Ovary (tissue), 3 donors: ENCODE data around the gene NUP85.

Experiments
- POLR2A ChIP-seq: fragments of 450-650 bp; IDR thresholded peaks from one replicate; pipeline ENCODE4 v1.6.1; 2017; ENCODE audit warnings: antibody characterized with exemption, mild to moderate bottlenecking, moderate library complexity
- TF ChIP-seq, protein P1 (sequence below), 3 donors: fragments of 450-650 bp in 2 of 3; fragments of 200-600 bp in 1 of 3; IDR thresholded peaks; one replicate each; pipeline versions ENCODE4 v1.5.1 to v1.8.0; 2016 to 2022; ENCODE audit warnings: antibody characterized with exemption in 3 of 3, mild to moderate bottlenecking in 1 of 3
- donor health status: DM: no; HTN: no; CAD: no.

DNA sequence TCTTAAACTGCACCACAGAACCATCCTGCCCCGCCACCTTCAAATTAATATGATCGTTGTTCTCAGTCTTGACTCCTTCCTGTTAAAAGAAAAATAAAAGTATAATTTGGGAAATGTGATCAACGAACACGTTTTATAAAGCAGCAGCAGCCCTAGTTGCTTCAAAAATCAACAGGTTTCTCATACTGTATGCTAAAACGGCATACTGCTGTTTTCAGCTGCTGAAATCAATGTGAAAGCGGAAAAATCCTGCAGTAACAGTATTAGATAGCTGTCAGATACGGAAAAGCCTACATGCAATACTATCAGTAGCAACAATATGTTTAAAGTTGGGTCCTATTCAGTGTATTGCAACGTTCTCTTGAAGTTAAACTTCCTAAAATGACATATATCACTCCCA is 24.4 kb upstream of the NUP85 start:
- TF ChIP-seq, protein P1, sequence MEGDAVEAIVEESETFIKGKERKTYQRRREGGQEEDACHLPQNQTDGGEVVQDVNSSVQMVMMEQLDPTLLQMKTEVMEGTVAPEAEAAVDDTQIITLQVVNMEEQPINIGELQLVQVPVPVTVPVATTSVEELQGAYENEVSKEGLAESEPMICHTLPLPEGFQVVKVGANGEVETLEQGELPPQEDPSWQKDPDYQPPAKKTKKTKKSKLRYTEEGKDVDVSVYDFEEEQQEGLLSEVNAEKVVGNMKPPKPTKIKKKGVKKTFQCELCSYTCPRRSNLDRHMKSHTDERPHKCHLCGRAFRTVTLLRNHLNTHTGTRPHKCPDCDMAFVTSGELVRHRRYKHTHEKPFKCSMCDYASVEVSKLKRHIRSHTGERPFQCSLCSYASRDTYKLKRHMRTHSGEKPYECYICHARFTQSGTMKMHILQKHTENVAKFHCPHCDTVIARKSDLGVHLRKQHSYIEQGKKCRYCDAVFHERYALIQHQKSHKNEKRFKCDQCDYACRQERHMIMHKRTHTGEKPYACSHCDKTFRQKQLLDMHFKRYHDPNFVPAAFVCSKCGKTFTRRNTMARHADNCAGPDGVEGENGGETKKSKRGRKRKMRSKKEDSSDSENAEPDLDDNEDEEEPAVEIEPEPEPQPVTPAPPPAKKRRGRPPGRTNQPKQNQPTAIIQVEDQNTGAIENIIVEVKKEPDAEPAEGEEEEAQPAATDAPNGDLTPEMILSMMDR (IDR thresholded peaks at IDR 0.05) = no peak
- no peak for TF ChIP-seq POLR2A
